Measurements from ENCODE around the gene SDK2. TPM values are rescaled to one million over a fixed set of nuclear protein-coding genes. Genes with fewer than 3 reads are reported as not detected.

SDK2 gene
- total and polyA plus RNA-seq, 9 donors: 0.40 to 5.4 (median 0.96) TPM

GRCh38 chr17:73592501-73592961 is 51.7 kb downstream of the SDK2 start:
- Histone ChIP-seq H3K27me3 (no peaks in the 10 kb centered on the region), H3K9me3 (no peaks in the 10 kb centered on the region), H3K4me3 (no peak overlapping the region), H3K4me1 (ENCODE audit: insufficient read depth) (peaks cover 6% of the 10 kb centered on the region), H3K27ac (no peak overlapping the region), H3K36me3 (no peaks in the 10 kb centered on the region)
- TF ChIP-seq CTCF (IDR thresholded peaks at IDR 0.05): no peak
- no peak for TF ChIP-seq POLR2A (IDR thresholded peaks at IDR 0.05)
- TF ChIP-seq EP300 (IDR thresholded peaks at IDR 0.05): no peak
- intact Hi-C loops (cut with DNase I): no loop called here
- DNase-seq: no peak
- 82 to 89% (median 89%) methylated on average over 18 of the region's 18 CpGs for WGBS, 3 donors

DNA sequence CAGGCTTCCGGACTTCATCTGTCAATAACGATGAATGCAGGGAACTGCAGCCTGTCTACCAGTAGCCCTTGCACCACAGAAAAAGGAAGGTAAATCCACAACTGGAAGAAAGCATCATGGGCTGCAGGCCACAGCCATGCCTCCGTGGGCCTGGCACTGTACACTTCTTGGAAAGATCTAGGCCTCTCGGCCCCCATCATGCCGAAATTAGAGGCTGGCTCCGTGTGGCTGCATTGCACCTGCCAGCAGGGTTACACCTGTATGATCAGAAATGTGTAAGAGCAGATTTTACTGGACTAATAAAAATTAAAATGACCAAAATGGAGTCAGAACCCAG is 52.2 kb downstream of the SDK2 start:
- Histone ChIP-seq H3K9me3 (no peaks in the 10 kb centered on the region), H3K27me3 (no peaks in the 10 kb centered on the region), H3K27ac (no peak overlapping the region), H3K4me1 (ENCODE audit: insufficient read depth) (peaks cover 6% of the 10 kb centered on the region), H3K4me3 (no peak overlapping the region), H3K36me3 (no peaks in the 10 kb centered on the region)
- 90 to 93% (median 91%) methylated on average over 6 of the region's 6 CpGs for WGBS, 3 donors
- DNase-seq: no peak
- TF ChIP-seq EP300 (IDR thresholded peaks at IDR 0.05) (no peak), POLR2A (IDR thresholded peaks at IDR 0.05) (no peak), CTCF (IDR thresholded peaks at IDR 0.05) (no peak)
- intact Hi-C loops (cut with DNase I): no loop called here

DNA sequence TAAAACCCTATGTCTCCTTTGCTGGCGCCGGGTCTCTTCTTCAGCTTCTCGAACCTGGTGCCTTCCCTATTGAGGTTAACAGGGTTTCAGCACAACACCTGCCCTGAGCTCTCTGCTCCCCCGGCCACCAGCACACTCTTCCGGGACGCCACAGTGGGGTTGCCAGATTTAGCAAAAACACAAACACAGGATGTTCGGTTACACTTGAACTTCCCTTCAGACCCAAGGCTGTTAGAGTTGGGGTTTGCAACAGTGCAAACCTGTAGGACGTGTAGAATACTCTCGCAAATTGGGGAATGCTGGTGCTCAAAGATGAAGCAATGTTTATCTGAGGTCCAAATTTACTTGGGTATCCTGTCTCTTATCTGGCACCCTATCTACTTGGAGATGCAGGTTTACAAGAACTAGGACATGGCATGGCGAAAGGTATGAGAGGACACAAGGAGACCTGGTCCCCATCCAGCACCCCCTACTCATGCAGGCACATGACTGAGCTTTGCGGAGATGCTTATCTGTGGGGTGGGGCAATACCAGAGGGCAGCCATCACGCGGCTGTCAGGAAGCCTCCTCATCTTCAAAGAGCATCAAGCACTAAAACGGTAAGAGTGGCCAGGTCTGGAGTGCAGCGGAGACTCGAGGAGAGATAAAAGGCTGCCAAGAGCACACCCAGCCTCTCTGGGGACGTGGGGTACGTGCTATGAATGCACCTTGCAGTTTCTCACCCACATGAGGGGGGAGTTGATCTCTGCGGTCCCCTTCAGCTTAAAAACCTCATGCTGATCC is 52.8 kb downstream of the SDK2 start:
- no peak for DNase-seq
- Histone ChIP-seq H3K4me1 (ENCODE audit: insufficient read depth) (peaks cover 6% of the 10 kb centered on the region), H3K9me3 (no peaks in the 10 kb centered on the region), H3K27ac (no peak overlapping the region), H3K36me3 (no peaks in the 10 kb centered on the region), H3K27me3 (no peaks in the 10 kb centered on the region), H3K4me3 (no peak overlapping the region)
- TF ChIP-seq POLR2A (IDR thresholded peaks at IDR 0.05) (no peak), CTCF (IDR thresholded peaks at IDR 0.05) (no peak), EP300 (IDR thresholded peaks at IDR 0.05) (no peak)
- 81 to 82% (median 82%) methylated on average over 19 of the region's 19 CpGs for WGBS, 3 donors
- intact Hi-C loops (cut with DNase I): no loop called here

DNA sequence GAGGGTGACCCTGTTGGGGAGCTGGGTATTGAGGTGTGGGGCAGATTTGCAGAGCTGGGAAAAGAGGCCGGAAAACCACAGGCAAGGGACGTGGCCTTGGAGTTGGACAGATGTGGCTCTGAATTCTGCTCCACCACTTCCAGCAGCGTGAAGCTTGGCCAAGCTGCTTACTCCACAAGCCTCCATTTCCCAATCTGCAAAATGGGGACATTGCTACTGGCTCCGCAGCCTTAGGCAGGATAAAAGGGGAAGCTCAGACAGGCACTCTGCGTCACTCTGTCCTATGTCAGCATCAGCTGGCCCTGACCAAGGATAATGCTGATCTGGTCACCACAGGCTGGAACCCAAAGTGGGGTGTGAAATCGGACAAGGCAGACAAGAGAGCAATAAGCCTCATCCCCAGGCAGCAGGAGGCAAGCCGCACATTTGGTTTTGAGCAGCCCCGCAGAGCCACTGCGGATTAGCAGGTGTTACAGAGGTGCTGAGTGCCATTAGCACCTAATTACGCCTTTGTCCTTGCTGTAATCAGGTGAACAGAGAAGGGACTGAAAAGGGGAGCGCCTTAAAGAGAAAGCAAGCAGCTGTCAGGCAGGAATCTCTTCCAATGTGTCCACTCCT is 54.8 kb downstream of the SDK2 start:
- H3K4me1 ChIP-seq (ENCODE audit: insufficient read depth): no peaks in the 10 kb centered on the region
- intact Hi-C loops (cut with DNase I): no loop called here
- no peaks in the 10 kb centered on the region for H3K27me3 ChIP-seq
- no peaks in the 10 kb centered on the region for H3K36me3 ChIP-seq
- no peaks in the 10 kb centered on the region for H3K9me3 ChIP-seq
- H3K27ac ChIP-seq: no peak overlapping the region
- no peak overlapping the region for H3K4me3 ChIP-seq
- TF ChIP-seq EP300 (IDR thresholded peaks at IDR 0.05) (no peak), POLR2A (IDR thresholded peaks at IDR 0.05) (no peak), CTCF (IDR thresholded peaks at IDR 0.05) (no peak)
- WGBS, 3 donors: 93 to 96% (median 95%) methylated on average over 11 of the region's 11 CpGs
- no peak for DNase-seq

Measured in ovary (tissue), 9 donors.